Lower leg skin (tissue), 3 donors: Measurements from ENCODE around the gene TFG.

Experiments used
- POLR2A ChIP-seq, 2 donors: fragments of 450-650 bp; IDR thresholded peaks; one replicate each; pipeline ENCODE4 v1.6.1; 2016 to 2017; ENCODE audit warnings: antibody characterized with exemption in 2 of 2, mild to moderate bottlenecking in 1 of 2, moderate library complexity in 1 of 2
- TF ChIP-seq, protein P1 (sequence below), 3 donors: fragments of 450-650 bp; IDR thresholded peaks; one replicate each; pipeline ENCODE4 v1.5.1; 2016; ENCODE audit warnings: antibody characterized with exemption in 3 of 3, mild to moderate bottlenecking in 3 of 3, moderate library complexity in 2 of 3

DNA sequence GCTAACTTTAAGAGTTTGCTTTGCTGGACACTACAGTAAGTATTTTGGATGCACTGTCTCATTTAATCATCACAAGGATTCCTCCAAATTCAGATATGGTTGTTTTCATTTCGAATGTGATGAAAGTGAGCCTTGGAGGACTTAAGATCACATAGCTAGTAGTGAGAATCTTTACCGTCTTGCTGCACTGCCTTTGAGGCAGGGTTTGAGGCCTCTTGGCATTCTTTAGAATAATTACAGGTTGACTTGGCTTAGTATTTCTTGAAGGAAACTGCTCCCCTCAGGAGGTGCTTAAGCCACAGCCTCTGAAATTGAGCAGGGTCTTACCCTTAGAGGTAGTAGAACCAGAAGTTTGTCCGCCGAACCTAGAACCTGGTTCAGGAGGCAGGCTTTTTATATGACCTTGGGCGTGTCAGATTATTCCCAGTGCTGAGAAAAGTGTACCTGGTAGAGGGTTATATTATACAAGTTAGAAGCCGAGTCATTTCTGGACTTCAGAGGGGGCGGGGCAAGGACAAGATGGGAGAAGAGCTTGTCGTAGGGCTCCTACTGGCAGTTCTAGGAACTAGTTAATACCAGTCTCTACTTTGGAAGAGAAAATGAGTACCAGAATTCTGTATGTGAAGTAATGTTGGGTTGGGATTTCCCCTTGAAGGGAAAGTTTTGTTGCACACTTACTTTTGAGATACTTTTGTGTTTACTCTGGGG lies 1.1 kb downstream of the TFG start:
- TF ChIP-seq, protein P1, sequence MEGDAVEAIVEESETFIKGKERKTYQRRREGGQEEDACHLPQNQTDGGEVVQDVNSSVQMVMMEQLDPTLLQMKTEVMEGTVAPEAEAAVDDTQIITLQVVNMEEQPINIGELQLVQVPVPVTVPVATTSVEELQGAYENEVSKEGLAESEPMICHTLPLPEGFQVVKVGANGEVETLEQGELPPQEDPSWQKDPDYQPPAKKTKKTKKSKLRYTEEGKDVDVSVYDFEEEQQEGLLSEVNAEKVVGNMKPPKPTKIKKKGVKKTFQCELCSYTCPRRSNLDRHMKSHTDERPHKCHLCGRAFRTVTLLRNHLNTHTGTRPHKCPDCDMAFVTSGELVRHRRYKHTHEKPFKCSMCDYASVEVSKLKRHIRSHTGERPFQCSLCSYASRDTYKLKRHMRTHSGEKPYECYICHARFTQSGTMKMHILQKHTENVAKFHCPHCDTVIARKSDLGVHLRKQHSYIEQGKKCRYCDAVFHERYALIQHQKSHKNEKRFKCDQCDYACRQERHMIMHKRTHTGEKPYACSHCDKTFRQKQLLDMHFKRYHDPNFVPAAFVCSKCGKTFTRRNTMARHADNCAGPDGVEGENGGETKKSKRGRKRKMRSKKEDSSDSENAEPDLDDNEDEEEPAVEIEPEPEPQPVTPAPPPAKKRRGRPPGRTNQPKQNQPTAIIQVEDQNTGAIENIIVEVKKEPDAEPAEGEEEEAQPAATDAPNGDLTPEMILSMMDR (IDR thresholded peaks at IDR 0.05) = no peak
- no peak for TF ChIP-seq POLR2A (IDR thresholded peaks at IDR 0.05)
